WTC11 (cell line): ENCODE results near the gene KIF3A. TPM values are rescaled to one million over a fixed set of nuclear protein-coding genes. Genes with fewer than 3 reads are reported as not detected.

Experiments
- ATAC-seq: fragments of 200-7000 bp; cut with Tn5 transposase; 2 replicates; pipeline ENCODE4 v1.10.0; 2021; ENCODE audit warnings: mild to moderate bottlenecking, moderate library complexity
- CTCF ChIA-PET: fragments of 300-600 bp; sonication (Branson Sonifier 250); formaldehyde crosslinking; loops from one replicate; lab custom pipeline; 2021; ENCODE audit warnings: antibody characterized with exemption; lab: Charles Lee
- POLR2A ChIA-PET: fragments of 350-600 bp; sonication (Branson Sonifier 250); formaldehyde crosslinking; loops from one replicate; lab custom pipeline; 2021; ENCODE audit warnings: antibody characterized with exemption; lab: Charles Lee
- DNase-seq: peaks from one replicate; pipeline ENCODE4 v3.0.0; 2021; ENCODE audit warnings: low spot score
- H3K27ac Mint-ChIP-seq: 2 replicates; pipeline ENCODE4 v1.8.0; 2021; ENCODE audit warnings: mixed read lengths
- H3K27me3 Mint-ChIP-seq: 2 replicates; pipeline ENCODE4 v1.8.0; 2021; ENCODE audit warnings: low read depth, mild to moderate bottlenecking, moderate library complexity, mixed read lengths
- H3K36me3 Mint-ChIP-seq: 2 replicates; pipeline ENCODE4 v1.8.0; 2021; ENCODE audit warnings: mixed read lengths
- H3K4me1 Mint-ChIP-seq: 2 replicates; pipeline ENCODE4 v1.8.0; 2022; ENCODE audit warnings: mixed read lengths
- H3K4me3 Mint-ChIP-seq: 2 replicates; pipeline ENCODE4 v1.8.0; 2021; ENCODE audit warnings: mild to moderate bottlenecking, moderate library complexity, mixed read lengths
- H3K9me3 Mint-ChIP-seq: 2 replicates; pipeline ENCODE4 v1.8.0; 2021; ENCODE audit warnings: mixed read lengths
- CBFB ChIP-seq: sonication (generic); formaldehyde crosslinking; IDR thresholded peaks from 2 replicates; pipeline ENCODE4 v1.8.1; 2022; ENCODE audit warnings: mild to moderate bottlenecking, low read depth, missing genetic modification reagents
- CREM ChIP-seq: sonication (generic); formaldehyde crosslinking; IDR thresholded peaks from 2 replicates; pipeline ENCODE4 v1.8.1; 2022; ENCODE audit warnings: mild to moderate bottlenecking, missing genetic modification reagents, moderate library complexity
- ELF4 ChIP-seq: sonication (generic); formaldehyde crosslinking; IDR thresholded peaks from 2 replicates; pipeline ENCODE4 v1.8.1; 2022; ENCODE audit warnings: low read depth, mild to moderate bottlenecking, moderate library complexity, missing genetic modification reagents
- ESRRA ChIP-seq: sonication (generic); formaldehyde crosslinking; IDR thresholded peaks from 2 replicates; pipeline ENCODE4 v1.8.1; 2022; ENCODE audit warnings: mild to moderate bottlenecking, missing genetic modification reagents, borderline replicate concordance
- ETV6 ChIP-seq: sonication (generic); formaldehyde crosslinking; IDR thresholded peaks from 2 replicates; pipeline ENCODE4 v1.8.1; 2022; ENCODE audit warnings: mild to moderate bottlenecking, missing genetic modification reagents
- FOXJ3 ChIP-seq: sonication (generic); formaldehyde crosslinking; IDR thresholded peaks from 2 replicates; pipeline ENCODE4 v1.9.0; 2021; ENCODE audit warnings: missing genetic modification reagents, mild to moderate bottlenecking, borderline replicate concordance
- FOXP1 ChIP-seq: sonication (generic); formaldehyde crosslinking; IDR thresholded peaks from 2 replicates; pipeline ENCODE4 v1.8.0; 2022; ENCODE audit warnings: missing genetic modification reagents, mild to moderate bottlenecking, moderate library complexity, borderline replicate concordance
- GABPB1 ChIP-seq: sonication (generic); formaldehyde crosslinking; IDR thresholded peaks from 2 replicates; pipeline ENCODE4 v1.8.1; 2023; ENCODE audit warnings: mild to moderate bottlenecking, missing genetic modification reagents
- HMGA2 ChIP-seq: fragments of 250-450 bp; sonication (Bioruptor Pico); IDR thresholded peaks from 2 replicates; pipeline ENCODE4 v1.4.0; 2021; ENCODE audit warnings: mild to moderate bottlenecking, moderate library complexity
- IRF2 ChIP-seq: sonication (generic); formaldehyde crosslinking; IDR thresholded peaks from 2 replicates; pipeline ENCODE4 v1.8.0; 2022; ENCODE audit warnings: low read depth, missing genetic modification reagents, borderline replicate concordance
- MYBL2 ChIP-seq: sonication (generic); formaldehyde crosslinking; IDR thresholded peaks from 2 replicates; pipeline ENCODE4 v1.8.1; 2023; ENCODE audit warnings: mild to moderate bottlenecking, moderate library complexity, missing genetic modification reagents
- NR1H2 ChIP-seq: sonication (generic); formaldehyde crosslinking; IDR thresholded peaks from 2 replicates; pipeline ENCODE4 v1.9.0; 2021; ENCODE audit warnings: mild to moderate bottlenecking, moderate library complexity, missing genetic modification reagents
- OVOL2 ChIP-seq: fragments of 250-450 bp; sonication (Bioruptor Pico); IDR thresholded peaks from 2 replicates; pipeline ENCODE4 v1.9.0; 2021; ENCODE audit warnings: mild to moderate bottlenecking, borderline replicate concordance
- RORB ChIP-seq: fragments of 250-450 bp; sonication (Bioruptor Pico); IDR thresholded peaks from 2 replicates; pipeline ENCODE4 v1.9.0; 2021; ENCODE audit warnings: mild to moderate bottlenecking
- SMAD3 ChIP-seq: sonication (generic); formaldehyde crosslinking; IDR thresholded peaks from 2 replicates; pipeline ENCODE4 v1.8.0; 2022; ENCODE audit warnings: missing genetic modification reagents, mild to moderate bottlenecking, borderline replicate concordance
- SMAD4 ChIP-seq: sonication (generic); formaldehyde crosslinking; IDR thresholded peaks from 2 replicates; pipeline ENCODE4 v1.8.0; 2022; ENCODE audit warnings: mild to moderate bottlenecking, missing genetic modification reagents
- SP1 ChIP-seq: sonication (generic); formaldehyde crosslinking; conservative IDR thresholded peaks from 2 replicates; pipeline ENCODE4 v1.8.1; 2022; ENCODE audit warnings: missing genetic modification reagents
- ZNF138 ChIP-seq: sonication (generic); formaldehyde crosslinking; conservative IDR thresholded peaks from 2 replicates; pipeline ENCODE4 v1.8.1; 2022; ENCODE audit warnings: mild to moderate bottlenecking, moderate library complexity, missing genetic modification reagents
- ZNF423 ChIP-seq: fragments of 250-450 bp; sonication (Bioruptor Pico); IDR thresholded peaks from 2 replicates; pipeline ENCODE4 v2.1.2; 2022; ENCODE audit warnings: mild to moderate bottlenecking, moderate library complexity
- total RNA-seq: library from RNA; stranded (reverse); gene quantifications from 3 replicates; pipeline ENCODE4 v1.2.3, GENCODE V29; 2021
- TF ChIP-seq, protein P1 (sequence below): sonication (generic); formaldehyde crosslinking; IDR thresholded peaks from 2 replicates; pipeline ENCODE4 v1.8.0; 2023; ENCODE audit warnings: mild to moderate bottlenecking, missing genetic modification reagents
- TF ChIP-seq, protein P2 (sequence below): fragments of 200-600 bp; IDR thresholded peaks from 2 replicates; pipeline ENCODE4 v1.8.0; 2022; ENCODE audit warnings: antibody characterized with exemption
- TF ChIP-seq, protein P3 (sequence below): sonication (generic); formaldehyde crosslinking; IDR thresholded peaks from 2 replicates; pipeline ENCODE4 v1.8.0; 2023; ENCODE audit warnings: missing genetic modification reagents, mild to moderate bottlenecking, borderline replicate concordance

KIF3A gene
- total RNA-seq, 1 experiment from 2014 or later = 10.1 TPM

DNA sequence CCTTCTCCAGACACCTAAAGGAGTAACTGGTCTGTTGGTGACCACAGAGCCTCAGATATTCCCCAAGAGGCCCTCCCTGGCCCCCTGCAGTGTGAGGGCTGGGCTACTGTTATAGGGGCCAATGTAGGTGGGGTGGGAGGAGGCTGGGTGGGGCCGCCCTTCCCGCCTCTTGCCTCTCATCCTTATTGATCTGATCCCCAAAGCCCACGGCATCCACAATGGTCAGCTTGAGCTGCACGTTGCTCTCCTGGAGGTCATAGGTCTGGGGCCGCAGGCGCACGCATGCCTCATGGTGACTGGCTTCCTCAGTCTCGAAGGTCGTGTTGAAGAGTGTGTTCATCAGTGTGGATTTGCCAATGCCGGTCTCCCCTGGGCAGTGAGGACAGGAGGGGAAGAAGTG lies 26.7 kb upstream of the KIF3A start (continued):
- TF ChIP-seq, protein P1, sequence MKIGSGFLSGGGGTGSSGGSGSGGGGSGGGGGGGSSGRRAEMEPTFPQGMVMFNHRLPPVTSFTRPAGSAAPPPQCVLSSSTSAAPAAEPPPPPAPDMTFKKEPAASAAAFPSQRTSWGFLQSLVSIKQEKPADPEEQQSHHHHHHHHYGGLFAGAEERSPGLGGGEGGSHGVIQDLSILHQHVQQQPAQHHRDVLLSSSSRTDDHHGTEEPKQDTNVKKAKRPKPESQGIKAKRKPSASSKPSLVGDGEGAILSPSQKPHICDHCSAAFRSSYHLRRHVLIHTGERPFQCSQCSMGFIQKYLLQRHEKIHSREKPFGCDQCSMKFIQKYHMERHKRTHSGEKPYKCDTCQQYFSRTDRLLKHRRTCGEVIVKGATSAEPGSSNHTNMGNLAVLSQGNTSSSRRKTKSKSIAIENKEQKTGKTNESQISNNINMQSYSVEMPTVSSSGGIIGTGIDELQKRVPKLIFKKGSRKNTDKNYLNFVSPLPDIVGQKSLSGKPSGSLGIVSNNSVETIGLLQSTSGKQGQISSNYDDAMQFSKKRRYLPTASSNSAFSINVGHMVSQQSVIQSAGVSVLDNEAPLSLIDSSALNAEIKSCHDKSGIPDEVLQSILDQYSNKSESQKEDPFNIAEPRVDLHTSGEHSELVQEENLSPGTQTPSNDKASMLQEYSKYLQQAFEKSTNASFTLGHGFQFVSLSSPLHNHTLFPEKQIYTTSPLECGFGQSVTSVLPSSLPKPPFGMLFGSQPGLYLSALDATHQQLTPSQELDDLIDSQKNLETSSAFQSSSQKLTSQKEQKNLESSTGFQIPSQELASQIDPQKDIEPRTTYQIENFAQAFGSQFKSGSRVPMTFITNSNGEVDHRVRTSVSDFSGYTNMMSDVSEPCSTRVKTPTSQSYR = no peak
- TF ChIP-seq GABPB1 (CRISPR knock-in tag) (no peak), IRF2 (CRISPR knock-in tag) (no peak), FOXP1 (CRISPR knock-in tag) (no peak)

DNA sequence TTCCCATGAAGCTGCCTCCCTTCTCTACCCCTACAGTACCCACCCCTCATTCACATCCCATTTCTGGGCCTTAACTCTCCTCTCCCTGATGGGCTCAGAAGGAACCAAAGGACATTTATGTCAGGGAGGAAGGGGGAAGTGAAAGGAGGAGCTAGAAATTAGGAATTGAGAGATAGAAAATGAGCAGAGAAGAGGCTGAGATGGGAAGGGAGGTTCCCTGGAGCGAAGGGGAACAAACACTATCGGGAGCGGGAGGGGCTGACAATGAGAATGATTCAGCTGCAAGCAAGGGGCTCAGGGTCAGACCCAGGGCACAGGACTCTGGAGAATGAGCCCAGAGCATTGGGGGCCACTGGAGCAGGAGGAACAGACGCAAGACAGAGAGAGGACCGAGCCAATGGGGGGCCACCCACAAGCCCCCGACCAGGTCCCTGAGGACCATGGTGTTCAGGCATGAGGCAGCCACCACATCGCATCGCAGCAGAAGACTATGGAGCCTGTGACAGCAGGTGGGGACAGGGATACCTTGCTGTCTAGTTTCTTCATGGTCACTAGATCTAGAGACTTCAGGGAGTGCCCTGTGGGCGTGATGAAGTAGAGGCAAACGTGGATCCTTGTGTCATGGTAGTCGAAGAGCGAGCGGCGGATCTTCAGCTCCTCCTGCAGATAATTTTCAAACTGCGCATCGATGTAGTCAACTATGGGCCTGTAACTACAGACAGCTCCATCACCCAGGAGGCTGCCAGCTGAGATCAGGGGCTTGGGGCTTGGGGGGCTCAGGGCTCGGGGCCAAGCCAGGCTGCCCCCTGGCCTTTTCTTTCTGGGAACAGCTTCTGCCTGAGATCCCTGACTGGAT lies 26.1 kb upstream of the KIF3A start:
- DNase-seq (no peak), ATAC-seq (no peak)
- H3K36me3 Mint-ChIP-seq = peaks cover 2% of the 10 kb centered on the region; the same call in 1 of the 2 replicates
- H3K9me3 Mint-ChIP-seq = no peaks in the 10 kb centered on the region
- no peaks in the 10 kb centered on the region for H3K4me1 Mint-ChIP-seq
- no peaks in the 10 kb centered on the region for H3K27me3 Mint-ChIP-seq
- H3K27ac Mint-ChIP-seq = no peak overlapping the region
- CTCF ChIA-PET = interaction anchor here (1.2 kb wide), 1 partner anchor 10 kb away, joined by 3 read pairs; no protein-coding TSS in a partner anchor
- H3K4me3 Mint-ChIP-seq = no peak overlapping the region
- POLR2A ChIA-PET = interaction anchor here (0.6 kb wide), 1 partner anchor 19 kb away, joined by 3 read pairs; no protein-coding TSS in a partner anchor
- TF ChIP-seq CREM (CRISPR knock-in tag) (no peak), SMAD4 (no peak), ETV6 (CRISPR knock-in tag) (no peak), SP1 (CRISPR knock-in tag) (no peak), CBFB (CRISPR knock-in tag) (no peak), RORB (CRISPR knock-in tag) (no peak), SMAD3 (CRISPR knock-in tag) (no peak), GABPB1 (CRISPR knock-in tag) (no peak), HMGA2 (CRISPR knock-in tag) (no peak), FOXJ3 (CRISPR knock-in tag) (no peak), ZNF423 (no peak), MYBL2 (CRISPR knock-in tag) (no peak), ELF4 (no peak), ESRRA (no peak), ZNF138 (CRISPR knock-in tag) (no peak), NR1H2 (CRISPR knock-in tag) (no peak), OVOL2 (CRISPR knock-in tag) (no peak)
- TF ChIP-seq, protein P2, sequence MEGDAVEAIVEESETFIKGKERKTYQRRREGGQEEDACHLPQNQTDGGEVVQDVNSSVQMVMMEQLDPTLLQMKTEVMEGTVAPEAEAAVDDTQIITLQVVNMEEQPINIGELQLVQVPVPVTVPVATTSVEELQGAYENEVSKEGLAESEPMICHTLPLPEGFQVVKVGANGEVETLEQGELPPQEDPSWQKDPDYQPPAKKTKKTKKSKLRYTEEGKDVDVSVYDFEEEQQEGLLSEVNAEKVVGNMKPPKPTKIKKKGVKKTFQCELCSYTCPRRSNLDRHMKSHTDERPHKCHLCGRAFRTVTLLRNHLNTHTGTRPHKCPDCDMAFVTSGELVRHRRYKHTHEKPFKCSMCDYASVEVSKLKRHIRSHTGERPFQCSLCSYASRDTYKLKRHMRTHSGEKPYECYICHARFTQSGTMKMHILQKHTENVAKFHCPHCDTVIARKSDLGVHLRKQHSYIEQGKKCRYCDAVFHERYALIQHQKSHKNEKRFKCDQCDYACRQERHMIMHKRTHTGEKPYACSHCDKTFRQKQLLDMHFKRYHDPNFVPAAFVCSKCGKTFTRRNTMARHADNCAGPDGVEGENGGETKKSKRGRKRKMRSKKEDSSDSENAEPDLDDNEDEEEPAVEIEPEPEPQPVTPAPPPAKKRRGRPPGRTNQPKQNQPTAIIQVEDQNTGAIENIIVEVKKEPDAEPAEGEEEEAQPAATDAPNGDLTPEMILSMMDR = no peak
- TF ChIP-seq, protein P3, sequence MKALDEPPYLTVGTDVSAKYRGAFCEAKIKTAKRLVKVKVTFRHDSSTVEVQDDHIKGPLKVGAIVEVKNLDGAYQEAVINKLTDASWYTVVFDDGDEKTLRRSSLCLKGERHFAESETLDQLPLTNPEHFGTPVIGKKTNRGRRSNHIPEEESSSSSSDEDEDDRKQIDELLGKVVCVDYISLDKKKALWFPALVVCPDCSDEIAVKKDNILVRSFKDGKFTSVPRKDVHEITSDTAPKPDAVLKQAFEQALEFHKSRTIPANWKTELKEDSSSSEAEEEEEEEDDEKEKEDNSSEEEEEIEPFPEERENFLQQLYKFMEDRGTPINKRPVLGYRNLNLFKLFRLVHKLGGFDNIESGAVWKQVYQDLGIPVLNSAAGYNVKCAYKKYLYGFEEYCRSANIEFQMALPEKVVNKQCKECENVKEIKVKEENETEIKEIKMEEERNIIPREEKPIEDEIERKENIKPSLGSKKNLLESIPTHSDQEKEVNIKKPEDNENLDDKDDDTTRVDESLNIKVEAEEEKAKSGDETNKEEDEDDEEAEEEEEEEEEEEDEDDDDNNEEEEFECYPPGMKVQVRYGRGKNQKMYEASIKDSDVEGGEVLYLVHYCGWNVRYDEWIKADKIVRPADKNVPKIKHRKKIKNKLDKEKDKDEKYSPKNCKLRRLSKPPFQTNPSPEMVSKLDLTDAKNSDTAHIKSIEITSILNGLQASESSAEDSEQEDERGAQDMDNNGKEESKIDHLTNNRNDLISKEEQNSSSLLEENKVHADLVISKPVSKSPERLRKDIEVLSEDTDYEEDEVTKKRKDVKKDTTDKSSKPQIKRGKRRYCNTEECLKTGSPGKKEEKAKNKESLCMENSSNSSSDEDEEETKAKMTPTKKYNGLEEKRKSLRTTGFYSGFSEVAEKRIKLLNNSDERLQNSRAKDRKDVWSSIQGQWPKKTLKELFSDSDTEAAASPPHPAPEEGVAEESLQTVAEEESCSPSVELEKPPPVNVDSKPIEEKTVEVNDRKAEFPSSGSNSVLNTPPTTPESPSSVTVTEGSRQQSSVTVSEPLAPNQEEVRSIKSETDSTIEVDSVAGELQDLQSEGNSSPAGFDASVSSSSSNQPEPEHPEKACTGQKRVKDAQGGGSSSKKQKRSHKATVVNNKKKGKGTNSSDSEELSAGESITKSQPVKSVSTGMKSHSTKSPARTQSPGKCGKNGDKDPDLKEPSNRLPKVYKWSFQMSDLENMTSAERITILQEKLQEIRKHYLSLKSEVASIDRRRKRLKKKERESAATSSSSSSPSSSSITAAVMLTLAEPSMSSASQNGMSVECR (CRISPR knock-in tag) = no peak
